ENCODE data around the gene ACTG1.

Gene ACTG1

DNA sequence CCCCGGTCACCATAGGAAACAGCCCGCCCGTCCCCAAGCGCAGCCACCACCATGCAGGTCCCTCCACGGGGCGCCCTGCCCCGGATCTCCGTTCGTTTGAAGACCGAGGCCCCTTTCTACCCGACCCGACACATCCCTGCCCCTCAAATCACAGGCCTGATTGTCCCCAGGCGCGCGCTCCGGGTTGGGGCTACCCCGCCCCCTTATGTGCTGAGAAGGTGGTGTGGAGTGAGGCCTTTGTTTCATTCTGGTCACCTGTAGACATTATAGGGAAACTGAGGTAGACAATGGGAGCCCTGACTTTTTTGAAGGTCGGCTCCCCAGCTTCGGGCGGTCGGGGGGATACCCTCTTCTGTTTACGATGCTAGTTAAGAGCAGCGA is 763 bp upstream of the ACTG1 start:
- no peak for DNase-seq
- in situ Hi-C loops (cut with HindIII; ENCODE audit: low pct_ligation_motif_present, low sequenced_read_pairs), result loop anchor here (10.0 kb wide), 1 partner anchor 109 kb away; no protein-coding TSS in a partner anchor
- Histone ChIP-seq H3K27me3 (replicated peaks) (no peaks in the 10 kb centered on the region), H3K27ac (peak overlapping the region; percentile 96), H3K36me3 (replicated peaks) (peaks cover 39% of the 10 kb centered on the region), H3K4me3 (ENCODE audit: low read depth, low read length) (peak overlapping the region; percentile 57)
- TF ChIP-seq, protein P1, sequence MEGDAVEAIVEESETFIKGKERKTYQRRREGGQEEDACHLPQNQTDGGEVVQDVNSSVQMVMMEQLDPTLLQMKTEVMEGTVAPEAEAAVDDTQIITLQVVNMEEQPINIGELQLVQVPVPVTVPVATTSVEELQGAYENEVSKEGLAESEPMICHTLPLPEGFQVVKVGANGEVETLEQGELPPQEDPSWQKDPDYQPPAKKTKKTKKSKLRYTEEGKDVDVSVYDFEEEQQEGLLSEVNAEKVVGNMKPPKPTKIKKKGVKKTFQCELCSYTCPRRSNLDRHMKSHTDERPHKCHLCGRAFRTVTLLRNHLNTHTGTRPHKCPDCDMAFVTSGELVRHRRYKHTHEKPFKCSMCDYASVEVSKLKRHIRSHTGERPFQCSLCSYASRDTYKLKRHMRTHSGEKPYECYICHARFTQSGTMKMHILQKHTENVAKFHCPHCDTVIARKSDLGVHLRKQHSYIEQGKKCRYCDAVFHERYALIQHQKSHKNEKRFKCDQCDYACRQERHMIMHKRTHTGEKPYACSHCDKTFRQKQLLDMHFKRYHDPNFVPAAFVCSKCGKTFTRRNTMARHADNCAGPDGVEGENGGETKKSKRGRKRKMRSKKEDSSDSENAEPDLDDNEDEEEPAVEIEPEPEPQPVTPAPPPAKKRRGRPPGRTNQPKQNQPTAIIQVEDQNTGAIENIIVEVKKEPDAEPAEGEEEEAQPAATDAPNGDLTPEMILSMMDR (IDR thresholded peaks at IDR 0.05; ENCODE audit: low read depth, low read length, missing control alignments), result no peak

DNA sequence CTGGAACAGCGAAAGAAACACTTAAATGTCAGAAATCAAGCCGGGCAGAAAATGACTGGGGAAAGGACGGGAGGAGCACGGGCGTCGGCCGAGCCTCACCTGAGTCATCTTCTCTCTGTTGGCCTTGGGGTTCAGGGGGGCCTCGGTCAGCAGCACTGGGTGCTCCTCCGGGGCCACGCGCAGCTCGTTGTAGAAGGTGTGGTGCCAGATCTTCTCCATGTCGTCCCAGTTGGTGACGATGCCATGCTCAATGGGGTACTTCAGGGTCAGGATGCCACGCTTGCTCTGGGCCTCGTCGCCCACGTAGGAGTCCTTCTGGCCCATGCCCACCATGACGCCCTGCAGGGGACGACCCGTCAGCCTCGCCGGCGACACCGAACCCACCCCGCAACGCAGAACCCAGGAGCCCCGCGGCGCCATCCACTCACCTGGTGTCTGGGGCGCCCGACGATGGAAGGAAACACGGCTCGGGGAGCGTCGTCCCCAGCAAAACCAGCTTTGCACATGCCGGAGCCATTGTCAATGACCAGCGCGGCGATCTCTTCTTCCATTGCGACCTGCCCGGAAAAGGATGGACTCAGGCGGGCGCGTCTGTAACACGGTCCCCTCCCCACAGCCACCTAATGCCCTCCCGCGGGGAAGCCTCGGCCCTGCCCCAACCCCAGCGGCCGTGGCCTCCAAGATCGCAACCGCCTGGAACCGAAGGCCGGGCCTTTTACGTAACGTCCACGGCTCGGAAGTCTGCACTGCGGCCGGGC is 616 bp downstream of the ACTG1 start:
- in situ Hi-C loops (cut with HindIII; ENCODE audit: low pct_ligation_motif_present, low sequenced_read_pairs), result loop anchor here (10.0 kb wide), 1 partner anchor 107 kb away; no protein-coding TSS in a partner anchor
- peaks cover 40% of the 10 kb centered on the region for H3K36me3 ChIP-seq (replicated peaks)
- peak overlapping the region; percentile 97 for H3K4me3 ChIP-seq (ENCODE audit: low read depth, low read length)
- peak overlapping the region; percentile 96 for H3K27ac ChIP-seq
- DNase-seq, result no peak
- H3K27me3 ChIP-seq (replicated peaks), result no peaks in the 10 kb centered on the region
- TF ChIP-seq, protein P1 (IDR thresholded peaks at IDR 0.05; ENCODE audit: low read depth, low read length, missing control alignments), result no peak

DNA sequence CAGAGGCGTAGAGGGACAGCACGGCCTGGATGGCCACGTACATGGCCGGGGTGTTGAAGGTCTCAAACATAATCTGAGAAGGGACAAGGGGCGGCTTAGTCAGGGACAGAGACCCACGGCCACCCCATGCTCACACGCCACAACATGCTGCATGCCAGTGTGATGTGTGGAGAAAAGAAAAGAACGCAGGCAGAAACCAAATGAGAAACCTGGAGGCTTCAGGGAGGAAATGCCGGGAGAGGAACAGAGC is 1.1 kb downstream of the ACTG1 start:
- peaks cover 40% of the 10 kb centered on the region for H3K36me3 ChIP-seq (replicated peaks)
- H3K27me3 ChIP-seq (replicated peaks), result no peaks in the 10 kb centered on the region
- TF ChIP-seq, protein P1 (IDR thresholded peaks at IDR 0.05; ENCODE audit: low read depth, low read length, missing control alignments), result no peak
- in situ Hi-C loops (cut with HindIII; ENCODE audit: low pct_ligation_motif_present, low sequenced_read_pairs), result loop anchor here (10.0 kb wide), 1 partner anchor 107 kb away; no protein-coding TSS in a partner anchor
- H3K4me3 ChIP-seq (ENCODE audit: low read depth, low read length), result peak overlapping the region; percentile 97
- peak overlapping the region; percentile 96 for H3K27ac ChIP-seq
- no peak for DNase-seq

DNA sequence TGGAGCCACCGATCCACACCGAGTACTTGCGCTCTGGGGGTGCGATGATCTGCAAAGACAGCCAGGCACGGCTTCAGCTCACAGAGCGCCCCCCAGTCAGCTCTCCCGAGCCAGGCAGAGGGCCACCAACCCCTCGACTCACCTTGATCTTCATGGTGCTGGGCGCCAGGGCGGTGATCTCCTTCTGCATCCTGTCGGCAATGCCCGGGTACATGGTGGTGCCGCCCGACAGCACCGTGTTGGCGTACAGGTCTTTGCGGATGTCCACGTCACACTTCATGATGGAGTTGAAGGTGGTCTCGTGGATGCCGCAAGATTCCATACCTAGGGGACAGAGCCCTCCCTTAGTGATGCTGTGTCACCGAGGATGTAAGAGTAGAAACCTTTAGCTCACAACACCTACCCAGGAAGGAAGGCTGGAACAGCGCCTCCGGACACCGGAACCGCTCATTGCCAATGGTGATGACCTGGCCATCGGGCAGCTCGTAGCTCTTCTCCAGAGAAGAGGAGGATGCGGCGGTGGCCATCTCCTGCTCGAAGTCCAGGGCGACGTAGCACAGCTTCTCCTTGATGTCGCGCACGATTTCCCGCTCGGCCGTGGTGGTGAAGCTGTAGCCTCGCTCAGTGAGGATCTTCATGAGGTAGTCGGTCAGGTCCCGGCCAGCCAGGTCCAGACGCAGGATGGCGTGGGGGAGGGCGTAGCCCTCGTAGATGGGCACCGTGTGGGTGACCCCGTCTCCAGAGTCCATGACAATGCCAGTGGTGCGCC is 1.6 kb downstream of the ACTG1 start:
- no peaks in the 10 kb centered on the region for H3K27me3 ChIP-seq (replicated peaks)
- in situ Hi-C loops (cut with HindIII; ENCODE audit: low pct_ligation_motif_present, low sequenced_read_pairs), result loop anchor here (10.0 kb wide), 1 partner anchor 106 kb away; no protein-coding TSS in a partner anchor
- peak overlapping the region; percentile 97 for H3K4me3 ChIP-seq (ENCODE audit: low read depth, low read length)
- DNase-seq, result no peak
- TF ChIP-seq, protein P1 (IDR thresholded peaks at IDR 0.05; ENCODE audit: low read depth, low read length, missing control alignments), result no peak
- H3K27ac ChIP-seq, result peak overlapping the region; percentile 96
- peaks cover 40% of the 10 kb centered on the region for H3K36me3 ChIP-seq (replicated peaks)

DNA sequence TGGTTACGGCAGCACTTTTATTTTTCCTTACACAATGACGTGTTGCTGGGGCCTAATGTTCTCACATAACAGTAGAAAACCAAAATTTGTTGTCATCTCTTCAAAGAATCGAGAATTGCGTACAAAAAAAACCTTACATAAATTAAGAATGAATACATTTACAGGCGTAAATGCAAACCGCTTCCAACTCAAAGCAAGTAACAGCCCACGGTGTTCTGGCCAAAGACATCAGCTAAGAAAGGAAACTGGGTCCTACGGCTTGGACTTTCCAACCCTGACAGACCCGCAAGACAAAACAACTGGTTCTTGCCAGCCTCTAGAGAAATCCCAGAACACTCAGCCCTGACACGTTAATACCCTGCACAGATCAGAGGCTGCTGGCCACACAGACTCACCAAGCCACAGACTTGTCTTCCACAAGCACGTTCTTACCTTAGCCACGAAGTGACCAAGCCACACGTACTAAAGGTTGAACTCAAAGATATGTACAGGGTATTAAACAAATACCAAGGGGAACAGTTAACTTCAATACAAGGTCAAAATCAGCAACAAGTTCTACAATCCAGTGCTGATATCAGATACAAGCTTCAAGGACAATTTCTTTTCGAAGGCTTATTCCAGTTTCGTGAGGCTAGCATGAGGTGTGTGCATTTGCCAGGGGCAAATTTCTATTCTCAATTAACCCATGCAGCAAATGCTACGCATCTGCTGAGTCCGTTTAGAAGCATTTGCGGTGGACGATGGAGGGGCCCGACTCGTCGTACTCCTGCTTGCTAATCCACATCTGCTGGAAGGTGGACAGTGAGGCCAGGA is 2.4 kb downstream of the ACTG1 start:
- peaks cover 40% of the 10 kb centered on the region for H3K36me3 ChIP-seq (replicated peaks)
- peak overlapping the region; percentile 97 for H3K4me3 ChIP-seq (ENCODE audit: low read depth, low read length)
- TF ChIP-seq, protein P1 (IDR thresholded peaks at IDR 0.05; ENCODE audit: low read depth, low read length, missing control alignments), result no peak
- DNase-seq, result no peak
- in situ Hi-C loops (cut with HindIII; ENCODE audit: low pct_ligation_motif_present, low sequenced_read_pairs), result loop anchor here (10.0 kb wide), 1 partner anchor 105 kb away; no protein-coding TSS in a partner anchor
- H3K27ac ChIP-seq, result peak overlapping the region; percentile 96
- no peaks in the 10 kb centered on the region for H3K27me3 ChIP-seq (replicated peaks)
